H1 (cell line): ENCODE measurements around the gene SGSM1. TPM values are rescaled to one million over a fixed set of nuclear protein-coding genes. Genes with fewer than 3 reads are reported as not detected.

ENCODE experiments used
- CTCF ChIA-PET: fragments of 300-600 bp; sonication (Branson Sonifier 250); formaldehyde crosslinking; loops from one replicate; lab custom pipeline; 2021; ENCODE audit not compliant: partially characterized antibody; lab: Charles Lee
- POLR2A ChIA-PET: fragments of 300-600 bp; sonication (Branson Sonifier 250); formaldehyde crosslinking; loops from one replicate; lab custom pipeline; 2021; ENCODE audit warnings: inconsistent platforms; ENCODE audit not compliant: partially characterized antibody; lab: Charles Lee
- DNase-seq, 2 experiments: peaks; one replicate each; pipeline versions ENCODE4 v3.0.0 to v3.0.0-alpha.2; 2010 to 2022; ENCODE audit warnings: low spot score in 2 of 2, low read depth in 1 of 2, mixed read lengths in 1 of 2
- FAIRE-seq: peaks from 2 replicates; lab custom pipeline; 2011; peaks lifted over from hg19 to GRCh38; lab: Jason Lieb, UNC
- H2AFZ ChIP-seq: 2 replicates; pipeline ENCODE4 v1.8.1; 2012; ENCODE audit warnings: low read length, inconsistent platforms
- H2AK5ac ChIP-seq: 2 replicates; pipeline ENCODE4 v1.6.1; 2013; ENCODE audit warnings: low read depth, low read length
- H2BK120ac ChIP-seq: replicated peaks from 2 replicates; pipeline ENCODE3; 2013; ENCODE audit warnings: low read depth, low read length, inconsistent platforms
- H2BK12ac ChIP-seq: 2 replicates; pipeline ENCODE4 v1.6.1; 2013; ENCODE audit warnings: low read depth, low read length
- H2BK15ac ChIP-seq: 2 replicates; pipeline ENCODE4 v1.6.1; 2013; ENCODE audit warnings: low read length
- H2BK20ac ChIP-seq: 2 replicates; pipeline ENCODE4 v1.6.1; 2013; ENCODE audit warnings: low read length
- H2BK5ac ChIP-seq: 2 replicates; pipeline ENCODE4 v1.6.1; 2013; ENCODE audit warnings: low read depth, low read length
- H3K14ac ChIP-seq: 2 replicates; pipeline ENCODE4 v1.6.1; 2013; ENCODE audit warnings: inconsistent platforms; ENCODE audit not compliant: insufficient read length
- H3K18ac ChIP-seq: 2 replicates; pipeline ENCODE4 v1.6.1; 2013; ENCODE audit warnings: low read length; ENCODE audit errors: extremely low read depth
- H3K23ac ChIP-seq: 2 replicates; pipeline ENCODE4 v1.6.1; 2013; ENCODE audit warnings: inconsistent platforms; ENCODE audit not compliant: insufficient read length
- H3K23me2 ChIP-seq: 2 replicates; pipeline ENCODE4 v1.6.1; 2013; ENCODE audit warnings: low read depth, low read length
- H3K27ac ChIP-seq: 2 replicates; pipeline ENCODE4 v1.6.1; 2011; ENCODE audit warnings: low read depth, low read length, inconsistent platforms
- H3K27me3 ChIP-seq, 4 experiments: replicated peaks in 1 of 4; 1 replicate in 1 of 4; 2 replicates in 3 of 4; pipeline versions ENCODE4 v1.6.1 to v1.8.1; 2011 to 2013; ENCODE audit warnings: low read length in 3 of 4, mild to moderate bottlenecking in 3 of 4, inconsistent platforms in 2 of 4, mixed read lengths in 2 of 4, moderate library complexity in 1 of 4; ENCODE audit not compliant: control insufficient read depth in 3 of 4, insufficient read depth in 3 of 4; ENCODE audit errors: extremely low read depth in 1 of 4
- H3K36me3 ChIP-seq, 4 experiments: 2 replicates each; pipeline versions ENCODE4 v1.6.1 to v1.8.1; 2011 to 2013; ENCODE audit warnings: mild to moderate bottlenecking in 4 of 4, low read length in 3 of 4, moderate library complexity in 2 of 4, control low read depth in 1 of 4, inconsistent platforms in 1 of 4; ENCODE audit not compliant: insufficient read depth in 4 of 4, control insufficient read depth in 2 of 4
- H3K4ac ChIP-seq: replicated peaks from 2 replicates; pipeline ENCODE3; 2013; ENCODE audit warnings: low read length, low read depth, mixed read lengths, inconsistent platforms; ENCODE audit not compliant: insufficient read length
- H3K4me1 ChIP-seq, 4 experiments: replicated peaks in 1 of 4; 1 replicate in 1 of 4; 2 replicates in 3 of 4; pipeline versions ENCODE4 v1.6.1 to v1.8.1; 2011 to 2013; ENCODE audit warnings: low read length in 3 of 4, inconsistent platforms in 2 of 4, mixed read lengths in 1 of 4; ENCODE audit not compliant: insufficient read depth in 4 of 4, control insufficient read depth in 3 of 4
- H3K4me2 ChIP-seq, 2 experiments: 2 replicates each; pipeline versions ENCODE4 v1.6.1 to v1.8.1; 2011 to 2013; ENCODE audit warnings: low read depth in 2 of 2, low read length in 2 of 2, control low read depth in 1 of 2, inconsistent platforms in 1 of 2, mild to moderate bottlenecking in 1 of 2; ENCODE audit not compliant: insufficient read depth in 1 of 2
- H3K4me3 ChIP-seq, 4 experiments: fragments of 200-600, 300-600 bp in 1 of 4; sonication (generic), shearing (Covaris generic), sonication (Bioruptor Twin) in 1 of 4; 2 replicates each; pipeline versions ENCODE4 v1.5.1 to v1.8.1; 2011 to 2016; ENCODE audit warnings: low read length in 4 of 4, low read depth in 3 of 4, control low read depth in 2 of 4, inconsistent platforms in 2 of 4, mild to moderate bottlenecking in 2 of 4, mixed read lengths in 1 of 4, moderate library complexity in 1 of 4; ENCODE audit not compliant: insufficient read depth in 2 of 4; ENCODE audit errors: extremely low read depth in 1 of 4
- H3K56ac ChIP-seq: replicated peaks from 2 replicates; pipeline ENCODE3; 2013; ENCODE audit warnings: low read depth, mild to moderate bottlenecking, mixed read lengths, low read length, inconsistent platforms; ENCODE audit not compliant: insufficient read length
- H3K79me1 ChIP-seq: 2 replicates; pipeline ENCODE4 v1.6.1; 2013; ENCODE audit warnings: low read depth, low read length, control low read depth
- H3K79me2 ChIP-seq, 2 experiments: 2 replicates each; pipeline versions ENCODE4 v1.6.1 to v1.8.1; 2012 to 2013; ENCODE audit warnings: low read length in 2 of 2, mild to moderate bottlenecking in 2 of 2, inconsistent platforms in 1 of 2; ENCODE audit not compliant: insufficient read depth in 2 of 2, control insufficient read depth in 1 of 2
- H3K9ac ChIP-seq, 4 experiments: replicated peaks in 1 of 4; 1 replicate in 1 of 4; 2 replicates in 3 of 4; pipeline versions ENCODE4 v1.6.1 to v1.8.1; 2011 to 2013; ENCODE audit warnings: low read depth in 3 of 4, low read length in 3 of 4, control low read depth in 2 of 4, mild to moderate bottlenecking in 2 of 4, moderate library complexity in 2 of 4, inconsistent platforms in 1 of 4; ENCODE audit errors: extremely low read depth in 1 of 4
- H3K9me3 ChIP-seq, 2 experiments: 2 replicates each; pipeline versions ENCODE4 v1.6.1 to v1.8.1; 2012 to 2013; ENCODE audit warnings: mild to moderate bottlenecking in 2 of 2, moderate library complexity in 2 of 2, control low read depth in 1 of 2, inconsistent platforms in 1 of 2, low read depth in 1 of 2, low read length in 1 of 2, mixed read lengths in 1 of 2; ENCODE audit not compliant: insufficient read depth in 2 of 2
- H4K20me1 ChIP-seq, 2 experiments: replicated peaks in 1 of 2; 2 replicates each; pipeline versions ENCODE3 to v1.8.1; 2011 to 2013; ENCODE audit warnings: inconsistent platforms in 2 of 2, low read length in 2 of 2, mild to moderate bottlenecking in 1 of 2; ENCODE audit not compliant: insufficient read depth in 2 of 2, control insufficient read depth in 1 of 2
- H4K5ac ChIP-seq: 2 replicates; pipeline ENCODE4 v1.6.1; 2013; ENCODE audit warnings: low read length, low read depth, mixed read lengths, inconsistent platforms; ENCODE audit not compliant: insufficient read length
- H4K8ac ChIP-seq: 2 replicates; pipeline ENCODE4 v1.8.0; 2013; ENCODE audit warnings: mild to moderate bottlenecking, moderate library complexity, low read length, inconsistent platforms; ENCODE audit not compliant: insufficient read depth; ENCODE audit errors: extremely low read depth
- H4K91ac ChIP-seq: replicated peaks from 2 replicates; pipeline ENCODE3; 2013; ENCODE audit warnings: low read length, mixed read lengths, inconsistent platforms; ENCODE audit not compliant: insufficient read length
- E2F6 ChIP-seq: IDR thresholded peaks from 2 replicates; pipeline ENCODE4 v1.6.1; 2012; ENCODE audit warnings: inconsistent platforms
- TAF1 ChIP-seq: IDR thresholded peaks from 2 replicates; pipeline ENCODE4 v1.6.1; 2011; ENCODE audit warnings: mild to moderate bottlenecking, low read depth, low read length
- WGBS, 2 experiments: shearing (Covaris generic) in 1 of 2; methylation state at CpG; one replicate each; pipeline versions ENCODE4 v1.1.6 to v1.1.7; 2013 to 2015; ENCODE audit warnings: low lambda C conversion rate in 2 of 2, mixed read lengths in 2 of 2, inconsistent platforms in 1 of 2, low coverage in 1 of 2, missing lambda C conversion rate in 1 of 2; ENCODE audit not compliant: insufficient replicate concordance in 2 of 2, insufficient coverage in 1 of 2, insufficient read length in 1 of 2; ENCODE audit errors: extremely low coverage in 1 of 2, missing lambda C conversion rate in 1 of 2; 5-methylcytosine and 5-hydroxymethylcytosine counted together
- polyA plus RNA-seq, 7 experiments: library from polyadenylated mRNA; depleted of rRNA in 3 of 7; stranded (reverse) in 5 of 7; unstranded in 2 of 7; fragments of >200 nt in 5 of 7; fragments of 200-250 nt in 2 of 7; gene quantifications; 1 replicate in 5 of 7; 2 replicates in 1 of 7; 4 replicates in 1 of 7; pipeline versions ENCODE4 v1.2.1 to v1.2.3, GENCODE V29; 2011 to 2013; ENCODE audit warnings: missing spikeins in 2 of 7, mixed read lengths in 2 of 7
- total RNA-seq: library from RNA; stranded (reverse); fragmentation: NEBNext Ultra II Directional; extraction: Animal tissue kit (Norgen Biotek cat#: 25700); gene quantifications from 2 replicates; pipeline ENCODE4 v1.2.1, GENCODE V29; 2021

SGSM1 gene
- total and polyA plus RNA-seq, 2 of the 8 experiments (the other 6 are each of a cell fraction or from before 2014, with no cell fraction given), result 2.8 to 5.2 TPM

- WGBS, 2 experiments, result 63% methylated on average over 5 of the region's 5 CpGs; no CpG with 5 or more reads in 1 of the 2 experiments
- Histone ChIP-seq H3K4me1 (peaks cover 0 to 11% (median 5%) of the 10 kb centered on the region in 4 experiments; a peak in 6 of 7 replicates), H3K79me2 (no peaks in the 10 kb centered on the region), H2BK5ac (no peak overlapping the region), H3K79me1 (no peaks in the 10 kb centered on the region), H3K23ac (no peak overlapping the region), H3K4me3 (no peak overlapping the region), H3K9me3 (no peaks in the 10 kb centered on the region), H3K27ac (no peak overlapping the region), H2BK12ac (no peak overlapping the region), H2BK20ac (no peak overlapping the region), H3K56ac (no peak overlapping the region), H4K5ac (no peak overlapping the region), H3K18ac (no peak overlapping the region), H3K27me3 (no peaks in the 10 kb centered on the region), H2BK15ac (no peak overlapping the region), H3K23me2 (no peaks in the 10 kb centered on the region), H4K20me1 (no peaks in the 10 kb centered on the region), H2AFZ (no peak overlapping the region), H4K8ac (no peak overlapping the region), H3K36me3 (no peaks in the 10 kb centered on the region), H3K14ac (no peak overlapping the region), H3K4me2 (no peak overlapping the region), H3K4ac (no peak overlapping the region), H2AK5ac (no peak overlapping the region), H4K91ac (no peak overlapping the region), H2BK120ac (no peak overlapping the region), H3K9ac (no peak overlapping the region)
- ChIA-PET POLR2A (no interaction called here), CTCF (interaction anchor here (1.5 kb wide), 1 partner anchor 65 kb away, joined by 3 read pairs; no protein-coding TSS in a partner anchor)
- FAIRE-seq (no peak), DNase-seq (no peak)
- TF ChIP-seq TAF1 (no peak), E2F6 (no peak)
Measured at GRCh38 chr22:24765166-24765565, 40.8 kb upstream of the SGSM1 start.
